Muscle layer of colon (tissue), 2 donors: ENCODE measurements around the gene ANKRD65.
A peak's percentile ranks its signal among the peaks of the same experiment; 100 is the strongest.
"Not testable (repeated sequence)": the region's sequence is repeated elsewhere in the genome, so short reads cannot be mapped to it uniquely, and the experiment has no call there.

ENCODE experiments used
- H3K27ac ChIP-seq: one replicate; pipeline ENCODE4 v1.7.0; 2013; ENCODE audit warnings: low read depth, mild to moderate bottlenecking, low read length, moderate library complexity
- H3K27me3 ChIP-seq, 2 donors: one replicate each; pipeline ENCODE4 v1.7.0; 2013; ENCODE audit warnings: low read length in 2 of 2, mild to moderate bottlenecking in 2 of 2; ENCODE audit not compliant: insufficient read depth in 2 of 2, control insufficient read depth in 1 of 2
- H3K36me3 ChIP-seq: one replicate; pipeline ENCODE4 v1.7.0; 2013; ENCODE audit warnings: mild to moderate bottlenecking, low read length; ENCODE audit not compliant: insufficient read depth
- H3K4me1 ChIP-seq: one replicate; pipeline ENCODE4 v1.7.0; 2013; ENCODE audit warnings: mild to moderate bottlenecking, low read length; ENCODE audit not compliant: insufficient read depth
- H3K4me3 ChIP-seq, 2 donors: one replicate each; pipeline ENCODE4 v1.7.0; 2013; ENCODE audit warnings: low read length in 2 of 2, low read depth in 1 of 2, mild to moderate bottlenecking in 1 of 2, moderate library complexity in 1 of 2
- H3K9ac ChIP-seq: one replicate; pipeline ENCODE4 v1.7.0; 2013; ENCODE audit warnings: low read length
- H3K9me3 ChIP-seq: one replicate; pipeline ENCODE4 v1.7.0; 2013; ENCODE audit warnings: mild to moderate bottlenecking, low read length
- donor health status: abdominal sarcoma.
- donor health status: Adenocarcinoma of cecum.

Gene ANKRD65

GRCh38 chr1:1419813-1420653 lies 1.0 kb downstream of the ANKRD65 start:
- Histone ChIP-seq H3K27me3 (peaks cover 0 to 4% of the 10 kb centered on the region in 2 donors), H3K9ac (no peak overlapping the region), H3K27ac (peak overlapping the region; percentile 56), H3K36me3 (no peaks in the 10 kb centered on the region), H3K4me3 (peak overlapping the region; percentile 43 to 54), H3K4me1 (peaks cover 8% of the 10 kb centered on the region), H3K9me3 (no peaks in the 10 kb centered on the region)

DNA sequence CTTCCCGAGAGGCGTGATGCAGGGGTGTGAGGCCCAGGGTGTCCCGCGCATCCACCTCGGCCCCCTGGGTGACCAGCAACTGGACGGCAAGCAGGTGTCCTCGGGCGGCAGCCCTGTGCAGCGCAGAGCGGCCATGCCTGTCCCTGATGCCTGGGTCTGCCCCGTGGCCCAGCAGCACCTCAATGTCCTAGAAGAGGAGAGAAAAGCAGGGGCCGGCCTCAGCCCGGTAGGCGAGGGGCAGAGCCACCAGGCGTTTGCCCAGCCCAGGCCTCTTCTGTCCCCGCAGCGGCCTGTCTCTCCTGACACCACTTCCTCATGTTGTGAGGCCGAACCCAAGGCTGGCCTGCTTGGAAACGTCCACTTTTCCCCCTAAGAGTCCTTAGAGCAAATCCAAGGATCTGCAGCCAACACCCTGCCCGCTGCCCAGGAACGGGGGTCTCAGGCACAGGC lies 1.7 kb downstream of the ANKRD65 start:
- Histone ChIP-seq H3K27me3 (peaks cover 0 to 4% of the 10 kb centered on the region in 2 donors), H3K27ac (peak overlapping the region; percentile 56), H3K9ac (no peak overlapping the region), H3K9me3 (no peaks in the 10 kb centered on the region), H3K4me1 (peaks cover 8% of the 10 kb centered on the region), H3K4me3 (peak overlapping the region; percentile 43 to 54), H3K36me3 (no peaks in the 10 kb centered on the region)

- peaks cover 0 to 4% of the 10 kb centered on the region in 2 donors for H3K27me3 ChIP-seq
- H3K4me3 ChIP-seq: no peak overlapping the region
- no peaks in the 10 kb centered on the region for H3K36me3 ChIP-seq
- no peaks in the 10 kb centered on the region for H3K9me3 ChIP-seq
- H3K9ac ChIP-seq: no peak overlapping the region
- H3K4me1 ChIP-seq: peaks cover 8% of the 10 kb centered on the region
- peak overlapping the region; percentile 56 for H3K27ac ChIP-seq
Measured at GRCh38 chr1:1418464-1419362, 2.4 kb downstream of the ANKRD65 start.

GRCh38 chr1:1417825-1418463 lies 3.1 kb downstream of the ANKRD65 start:
- H3K9ac ChIP-seq, H3K9me3 ChIP-seq, H3K27ac ChIP-seq, H3K27me3 ChIP-seq, H3K36me3 ChIP-seq, H3K4me1 ChIP-seq, H3K4me3 ChIP-seq: not testable (repeated sequence)

GRCh38 chr1:1417396-1417795 lies 3.7 kb downstream of the ANKRD65 start:
- H3K27ac ChIP-seq, H3K9me3 ChIP-seq: not testable (repeated sequence)

DNA sequence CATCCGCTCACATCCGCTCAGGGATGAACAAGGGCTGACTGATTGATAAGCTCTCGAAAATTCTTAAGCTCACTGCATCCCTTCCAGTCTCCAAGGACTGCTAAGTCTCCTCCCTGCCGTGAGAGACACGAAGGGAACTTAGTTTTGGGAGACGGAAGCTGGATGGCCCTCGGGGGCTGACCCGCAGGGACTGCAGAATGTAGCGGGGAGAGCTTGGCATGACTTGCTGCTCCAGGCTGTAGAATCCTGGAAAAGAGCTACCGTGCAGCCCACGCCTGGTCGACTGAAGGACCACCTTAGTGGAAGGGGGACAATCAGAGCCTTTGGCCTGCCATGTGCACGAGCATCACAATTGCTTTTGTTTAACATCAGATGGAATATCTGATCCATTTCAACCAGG lies 5.3 kb downstream of the ANKRD65 start:
- peaks cover 0 to 2% of the 10 kb centered on the region in 2 donors for H3K27me3 ChIP-seq
- peaks cover 2% of the 10 kb centered on the region for H3K4me1 ChIP-seq
- H3K9ac ChIP-seq: no peak overlapping the region
- H3K36me3 ChIP-seq: no peaks in the 10 kb centered on the region
- no peaks in the 10 kb centered on the region for H3K9me3 ChIP-seq
- H3K27ac ChIP-seq: no peak overlapping the region
- no peak overlapping the region for H3K4me3 ChIP-seq

More at GRCh38 chr1:1417396-1417795, 3.7 kb downstream of the ANKRD65 start:
- H3K9ac ChIP-seq, H3K4me1 ChIP-seq, H3K27me3 ChIP-seq, H3K36me3 ChIP-seq, H3K4me3 ChIP-seq: not testable (repeated sequence)

DNA sequence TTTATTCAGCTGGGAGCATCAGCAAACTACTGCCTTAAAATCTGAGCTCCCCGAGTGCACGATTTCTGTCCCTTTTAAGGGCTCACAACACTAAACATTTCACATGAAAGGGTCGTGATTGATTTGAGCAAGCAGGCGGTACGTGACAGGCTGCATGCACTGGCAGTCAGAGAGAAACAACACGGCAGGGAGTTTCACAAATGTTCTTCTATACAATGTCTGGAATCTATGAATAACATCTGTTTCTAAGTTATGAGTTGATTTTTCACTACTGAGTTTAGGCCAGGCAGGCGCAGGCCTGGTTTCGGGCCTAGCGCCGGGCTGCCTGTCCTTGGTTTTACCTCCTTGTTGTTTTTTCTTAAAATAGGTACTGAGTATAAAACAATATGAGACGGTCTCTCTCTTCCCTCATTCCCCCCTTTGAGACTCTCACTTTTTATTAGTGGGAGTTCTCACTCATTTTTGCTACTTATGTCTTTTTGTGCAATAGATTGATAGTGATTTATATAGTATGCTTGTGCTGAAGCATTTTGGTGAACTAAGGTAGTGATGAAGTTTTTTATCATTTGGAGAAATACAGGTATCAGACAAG lies 8.7 kb downstream of the ANKRD65 start:
- H3K36me3 ChIP-seq, H3K27ac ChIP-seq, H3K4me3 ChIP-seq, H3K4me1 ChIP-seq, H3K9ac ChIP-seq, H3K9me3 ChIP-seq, H3K27me3 ChIP-seq: not testable (repeated sequence)

GRCh38 chr1:1411626-1412025 lies 9.4 kb downstream of the ANKRD65 start:
- no peak overlapping the region for H3K9ac ChIP-seq
- H3K36me3 ChIP-seq: no peaks in the 10 kb centered on the region
- H3K9me3 ChIP-seq: no peaks in the 10 kb centered on the region
- H3K4me1 ChIP-seq: peaks cover 9% of the 10 kb centered on the region
- H3K4me3 ChIP-seq: no peak overlapping the region
- no peak overlapping the region for H3K27ac ChIP-seq
- no peaks in the 10 kb centered on the region for H3K27me3 ChIP-seq

DNA sequence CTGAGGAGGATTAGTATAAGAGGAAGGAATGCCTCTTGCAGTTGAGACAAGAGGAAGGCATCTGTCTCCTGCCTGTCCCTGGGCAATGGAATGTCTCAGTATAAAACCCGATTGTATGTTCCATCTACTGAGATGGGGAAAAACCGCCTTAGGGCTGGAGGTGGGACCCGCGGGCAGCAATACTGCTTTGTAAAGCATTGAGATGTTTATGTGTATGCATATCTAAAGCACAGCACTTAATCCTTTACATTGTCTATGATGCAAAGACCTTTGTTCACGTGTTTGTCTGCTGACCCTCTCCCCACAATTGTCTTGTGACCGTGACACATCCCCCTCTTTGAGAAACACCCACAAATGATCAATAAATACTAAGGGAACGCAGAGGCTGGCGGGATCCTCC lies 10.8 kb downstream of the ANKRD65 start:
- not testable (repeated sequence) for H3K9ac ChIP-seq, H3K36me3 ChIP-seq, H3K27ac ChIP-seq, H3K27me3 ChIP-seq, H3K4me3 ChIP-seq, H3K9me3 ChIP-seq
- peaks cover 21% of the 10 kb centered on the region for H3K4me1 ChIP-seq

- Histone ChIP-seq H3K9ac (peak overlapping the region; percentile 53), H3K27me3 (no peaks in the 10 kb centered on the region), H3K4me3 (peak overlapping the region; percentile 94 to 98), H3K36me3 (peaks cover 24% of the 10 kb centered on the region), H3K9me3 (no peaks in the 10 kb centered on the region), H3K27ac (peak overlapping the region; percentile 95), H3K4me1 (peaks cover 24% of the 10 kb centered on the region)
Measured at GRCh38 chr1:1407636-1408318, 13.3 kb downstream of the ANKRD65 start.
